Measurements from ENCODE around the gene KNG1.
A peak's percentile ranks its signal among the peaks of the same experiment; 100 is the strongest.

KNG1 gene

DNA sequence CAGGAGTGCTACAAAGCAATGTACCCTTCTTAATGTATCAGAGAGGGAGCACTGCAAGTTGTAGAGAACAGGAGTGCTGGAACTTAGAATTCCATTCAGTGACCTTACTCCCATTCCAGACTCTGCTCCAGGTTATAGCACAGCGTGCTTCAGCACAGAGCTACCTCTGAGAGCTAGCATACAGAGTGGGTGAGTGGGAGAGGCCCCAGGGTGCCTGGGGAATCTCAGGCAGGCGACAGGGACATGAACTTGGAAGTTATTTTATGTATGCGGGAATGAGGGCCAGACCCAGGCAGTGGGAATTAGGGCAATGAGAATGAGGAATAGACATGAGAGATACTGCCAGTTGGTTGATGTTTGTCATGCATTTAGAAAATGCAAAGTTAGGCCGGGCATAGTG, 3.7 kb upstream of the KNG1 start:
- no peak for DNase-seq

DNA sequence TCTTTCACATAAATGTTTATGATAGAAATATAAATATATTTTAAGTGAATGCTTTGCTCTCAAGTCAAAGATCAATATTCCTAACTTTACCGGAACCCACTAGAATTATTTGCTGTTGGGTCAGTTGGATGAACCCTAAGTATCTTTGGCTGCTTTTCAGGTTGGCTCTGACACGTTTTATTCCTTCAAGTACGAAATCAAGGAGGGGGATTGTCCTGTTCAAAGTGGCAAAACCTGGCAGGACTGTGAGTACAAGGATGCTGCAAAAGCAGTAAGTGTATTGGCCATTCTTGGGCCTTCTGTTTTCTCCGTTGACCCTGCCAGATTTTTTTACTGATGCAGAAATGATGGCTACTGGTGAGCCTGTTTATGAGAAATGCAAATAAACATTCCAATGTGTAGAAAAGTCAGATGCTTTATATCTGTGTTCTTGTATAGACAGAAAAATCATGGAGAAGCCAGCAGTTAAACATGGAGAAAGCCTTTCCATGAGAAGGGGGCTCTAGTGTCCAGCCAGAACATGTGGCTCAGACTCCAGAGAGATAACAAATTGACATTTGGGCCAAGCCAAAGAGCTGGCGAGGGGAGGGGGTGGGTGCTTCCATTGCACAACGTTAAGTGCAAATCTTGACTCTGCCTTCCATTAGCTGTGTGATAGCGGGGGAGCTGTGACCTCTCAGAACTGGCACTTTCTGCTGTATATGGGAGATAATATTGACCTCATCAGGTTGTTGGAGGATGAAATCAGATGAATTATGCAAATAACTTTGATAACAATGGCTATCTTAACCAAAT, 3.0 kb downstream of the KNG1 start:
- DNase-seq = no peak

GRCh38 chr3:186722457-186722856, 5.3 kb downstream of the KNG1 start:
- DNase-seq = no peak

DNA sequence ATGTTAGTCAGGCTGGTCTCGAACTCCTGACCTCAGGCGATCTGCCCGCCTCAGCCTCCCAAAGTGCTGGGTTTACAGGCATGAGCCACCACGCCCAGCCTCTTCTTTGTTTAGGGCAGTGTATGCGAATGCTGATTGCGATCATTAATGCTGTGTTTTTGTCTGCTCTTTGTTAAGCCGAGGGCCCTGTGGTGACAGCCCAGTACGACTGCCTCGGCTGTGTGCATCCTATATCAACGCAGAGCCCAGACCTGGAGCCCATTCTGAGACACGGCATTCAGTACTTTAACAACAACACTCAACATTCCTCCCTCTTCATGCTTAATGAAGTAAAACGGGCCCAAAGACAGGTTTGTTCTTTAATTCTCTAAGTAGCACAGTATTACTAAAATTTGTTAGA, 7.8 kb downstream of the KNG1 start:
- no peak for DNase-seq

DNA sequence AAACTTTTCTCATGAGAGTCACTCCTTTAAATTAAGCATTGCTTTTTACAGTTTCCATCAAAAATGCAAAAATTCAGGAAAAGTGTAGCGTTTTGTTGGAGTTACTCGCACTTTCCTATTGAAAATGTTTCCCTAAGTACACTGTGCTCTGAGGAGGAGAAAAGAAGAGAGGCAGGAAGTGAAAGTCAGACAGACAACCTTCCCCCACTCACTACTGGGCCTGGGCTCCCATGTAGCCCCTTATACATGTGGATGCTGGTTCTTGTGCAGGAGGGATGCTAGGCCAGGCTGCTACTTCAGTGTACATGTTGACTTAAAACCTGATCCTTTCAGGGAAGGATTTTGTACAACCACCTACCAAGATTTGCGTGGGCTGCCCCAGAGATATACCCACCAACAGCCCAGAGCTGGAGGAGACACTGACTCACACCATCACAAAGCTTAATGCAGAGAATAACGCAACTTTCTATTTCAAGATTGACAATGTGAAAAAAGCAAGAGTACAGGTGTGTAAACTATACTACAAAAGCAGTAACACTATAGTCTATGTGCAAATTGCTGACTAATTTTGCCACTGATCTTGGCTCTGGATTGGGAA, 15.1 kb downstream of the KNG1 start:
- no peak for DNase-seq

DNA sequence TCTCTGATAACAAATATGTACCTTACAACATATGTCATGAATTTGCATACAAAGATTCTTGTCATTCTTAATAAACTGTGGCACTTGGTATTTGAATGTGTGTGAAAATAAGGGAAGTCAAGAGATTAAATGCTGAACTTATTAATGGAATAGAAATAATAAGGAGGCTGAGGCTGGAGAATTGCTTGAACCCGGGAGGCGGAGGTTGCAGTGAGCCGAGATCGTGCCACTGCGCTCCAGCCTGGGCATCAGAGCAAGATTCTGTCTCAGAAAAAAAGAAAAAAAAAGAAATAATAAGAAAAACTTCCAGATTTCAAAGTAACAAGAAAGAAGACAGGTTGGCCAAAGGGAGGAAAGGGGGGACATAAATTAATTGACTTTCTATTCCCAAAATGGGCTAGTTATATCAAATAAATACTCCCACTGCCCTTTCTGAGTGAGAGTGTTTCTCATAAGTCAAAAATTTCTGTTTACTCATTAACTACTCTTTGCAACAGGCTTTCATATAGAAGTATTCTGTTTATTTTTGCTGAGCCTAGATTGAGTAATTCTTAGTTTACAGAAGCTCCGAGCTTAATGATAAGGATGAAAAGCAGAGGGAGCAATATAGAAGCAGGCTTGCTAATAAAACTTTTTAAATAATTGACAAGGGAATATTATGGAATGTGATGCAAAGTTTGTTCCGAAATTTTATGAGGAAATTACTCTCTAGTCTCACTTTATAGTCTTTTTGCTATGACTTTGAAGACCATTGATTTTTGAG, 25.6 kb downstream of the KNG1 start:
- no peak for DNase-seq

DNA sequence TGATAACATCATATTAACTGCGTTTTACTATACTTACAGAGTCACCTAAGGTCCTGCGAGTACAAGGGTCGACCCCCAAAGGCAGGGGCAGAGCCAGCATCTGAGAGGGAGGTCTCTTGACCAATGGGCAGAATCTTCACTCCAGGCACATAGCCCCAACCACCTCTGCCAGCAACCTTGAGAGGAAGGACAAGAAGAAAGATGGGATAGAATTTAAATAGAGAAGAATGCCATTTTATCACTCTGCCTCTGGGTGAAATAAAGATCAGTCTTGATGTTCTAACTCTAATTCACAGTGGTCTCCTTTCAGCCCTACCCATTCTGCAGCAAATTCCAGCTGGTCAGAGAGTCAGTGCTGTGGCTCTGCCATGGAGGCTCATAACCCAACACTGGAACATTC, 26.5 kb downstream of the KNG1 start:
- DNase-seq = no peak

DNA sequence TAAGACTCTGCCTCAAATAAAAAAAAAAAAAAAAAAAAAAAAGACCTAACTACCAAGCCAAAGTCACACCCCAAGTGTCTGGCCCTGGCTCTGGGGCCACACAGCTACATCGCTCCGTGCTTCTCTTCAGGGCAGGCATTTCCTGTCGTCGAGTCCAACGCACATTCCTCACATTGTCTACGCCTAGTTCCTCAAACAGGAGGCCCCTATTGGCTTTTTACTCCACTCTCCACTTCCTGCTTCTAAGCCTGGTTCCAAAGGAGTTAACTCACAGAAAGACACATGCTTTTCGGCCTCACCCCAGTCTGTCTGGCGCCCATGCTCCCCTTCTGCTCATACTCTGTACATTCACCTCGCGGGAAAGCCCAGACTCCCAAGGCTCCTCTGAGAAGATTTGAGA, 28.8 kb downstream of the KNG1 start:
- DNase-seq = no peak

DNA sequence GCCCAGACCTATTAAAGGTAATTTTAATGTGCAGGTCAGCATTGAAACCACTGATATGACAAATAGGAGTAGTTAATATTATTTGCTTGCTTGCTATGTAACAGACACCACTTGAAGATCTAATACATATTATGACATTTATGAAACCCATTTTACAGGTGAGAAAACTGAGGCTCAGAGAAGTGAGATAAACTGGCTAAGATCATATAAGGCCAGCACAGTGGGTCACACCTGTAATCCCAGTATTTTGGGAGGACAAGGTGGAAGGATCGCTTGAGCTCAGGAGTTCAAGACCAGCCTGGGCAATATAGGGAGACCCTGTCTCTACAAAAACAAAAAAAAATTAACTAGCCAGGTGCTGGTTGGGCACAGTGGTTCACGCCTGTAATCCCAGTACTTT, 33.2 kb downstream of the KNG1 start:
- DNase-seq = no peak

DNA sequence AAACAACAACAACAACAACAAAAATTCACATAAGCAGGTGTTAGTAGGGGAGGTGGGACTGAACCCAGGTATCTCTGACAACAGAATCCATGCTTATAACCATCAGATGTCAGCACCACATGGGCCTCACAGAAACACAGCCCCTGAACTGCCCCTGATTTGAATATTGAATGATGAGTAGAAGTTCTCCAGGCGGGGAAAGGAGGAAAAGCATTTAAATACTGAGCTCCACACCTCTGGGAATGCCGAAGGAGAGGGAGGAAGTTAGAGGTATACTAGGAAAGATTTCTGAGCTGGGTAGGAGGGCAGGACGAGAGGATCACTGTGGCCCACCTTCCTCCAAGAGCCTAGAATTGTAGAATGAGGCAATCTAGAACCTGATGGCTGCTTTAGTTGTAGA, 34.3 kb downstream of the KNG1 start:
- no peak for DNase-seq

DNA sequence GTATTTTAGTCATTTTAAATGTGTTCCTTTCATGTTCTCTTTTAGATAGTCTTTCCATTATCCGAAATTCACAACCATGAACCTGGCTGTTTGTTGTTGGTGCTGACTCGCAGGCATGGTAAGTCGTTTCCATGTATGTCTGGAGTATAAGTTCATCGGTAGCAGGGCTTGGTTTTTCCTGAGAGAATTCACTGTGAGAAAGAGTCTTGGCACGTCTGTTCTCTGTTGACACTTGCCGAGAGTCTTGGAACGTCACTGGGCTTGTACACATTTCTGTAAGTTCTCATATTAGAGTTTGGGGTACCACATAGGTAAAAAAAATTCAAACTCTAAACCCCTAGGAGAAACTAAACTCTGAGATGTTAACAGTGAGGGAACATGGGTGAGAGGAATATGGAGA, 36.8 kb downstream of the KNG1 start:
- no peak for DNase-seq

- no peak for DNase-seq
Measured at GRCh38 chr3:186754871-186755270, 37.7 kb downstream of the KNG1 start.

- DNase-seq = no peak
Measured at GRCh38 chr3:186757214-186757613, 40.1 kb downstream of the KNG1 start.

DNA sequence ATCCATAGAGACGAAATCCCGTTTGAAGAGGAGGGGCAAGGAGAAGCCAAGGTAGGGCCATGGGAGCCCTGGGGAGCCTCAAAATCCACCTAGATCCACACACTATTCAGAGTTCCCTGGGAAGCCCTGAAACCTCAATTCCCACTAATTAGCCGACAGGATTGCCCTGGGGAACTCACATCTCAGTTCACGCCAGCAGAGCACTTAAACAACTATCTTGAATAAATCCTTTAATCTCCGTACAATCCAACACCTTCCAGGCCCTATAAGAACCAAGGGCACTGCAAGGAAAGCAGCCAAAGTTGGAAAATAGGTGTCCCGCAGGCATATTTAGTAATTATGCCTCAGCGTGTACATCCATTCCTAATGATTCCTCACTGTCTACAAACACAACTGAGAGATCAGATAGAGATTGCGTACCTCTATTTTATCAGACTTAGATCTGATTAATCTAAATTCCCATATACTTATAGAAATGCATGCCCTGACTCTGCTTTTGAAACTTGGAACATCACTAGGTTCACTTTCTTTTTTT, 40.6 kb downstream of the KNG1 start:
- no peak for DNase-seq

GRCh38 chr3:186759231-186759930, 42.2 kb downstream of the KNG1 start:
- no peak for DNase-seq

DNA sequence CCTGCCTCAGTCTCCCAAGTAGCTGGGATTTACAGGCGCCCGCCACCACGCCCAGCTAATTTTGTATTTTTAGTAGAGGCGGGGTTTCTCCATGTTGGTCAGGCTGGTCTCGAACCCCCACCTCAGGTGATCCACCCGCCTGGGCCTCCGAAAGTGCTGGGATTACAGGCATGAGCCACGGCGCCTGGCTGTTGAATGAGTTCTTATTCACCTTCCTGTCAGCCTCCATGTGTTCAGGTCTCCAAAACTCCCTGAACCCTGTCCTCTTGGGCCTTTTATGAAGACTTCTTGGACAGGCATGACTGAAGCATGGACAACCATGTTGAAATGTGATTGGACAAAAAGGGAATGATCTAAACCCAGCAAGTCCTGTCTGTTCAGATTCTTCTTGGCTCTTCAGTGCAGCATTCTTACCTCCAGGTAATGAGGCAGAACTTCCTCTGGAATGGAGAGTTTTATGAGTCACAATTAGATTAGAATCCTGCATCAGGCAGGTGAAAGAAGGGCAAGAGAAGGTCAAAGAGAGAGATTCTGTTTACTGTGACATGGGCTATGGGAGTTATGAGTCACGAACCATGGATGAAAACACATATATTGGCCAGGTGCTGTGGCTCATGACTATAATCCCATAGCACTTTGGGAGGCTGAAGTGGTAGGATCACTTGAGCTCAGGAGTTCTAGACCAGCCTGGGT, 43.1 kb downstream of the KNG1 start:
- peak; percentile 5 for DNase-seq

DNA sequence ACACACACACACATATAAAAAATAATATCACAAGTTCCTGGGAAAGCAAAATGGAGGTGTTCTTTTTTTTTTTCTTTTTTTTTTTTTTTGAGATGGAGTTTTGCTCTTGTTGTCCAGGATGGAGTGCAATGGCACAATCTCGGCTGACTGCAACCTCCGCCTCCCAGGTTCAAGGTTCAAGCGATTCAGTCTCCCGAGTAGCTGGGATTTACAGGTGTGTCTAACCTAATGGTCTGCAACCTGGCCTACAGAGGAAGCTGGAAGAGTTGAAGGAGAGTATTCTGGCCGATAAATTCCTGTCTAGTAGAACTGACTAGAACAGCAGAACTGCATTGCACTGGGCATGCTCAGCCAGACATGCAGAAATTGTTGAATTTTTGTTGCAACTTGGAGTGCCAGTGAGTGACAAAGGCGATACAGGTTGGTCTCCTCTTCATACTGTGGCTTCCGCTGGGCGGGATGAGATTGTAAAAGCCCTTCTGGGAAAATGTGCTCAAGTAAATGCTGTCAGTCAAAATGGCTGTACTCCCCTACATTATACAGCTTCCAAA, 43.8 kb downstream of the KNG1 start:
- no peak for DNase-seq

- DNase-seq = no peak
Measured at GRCh38 chr3:186772281-186772694, 55.1 kb downstream of the KNG1 start.

DNA sequence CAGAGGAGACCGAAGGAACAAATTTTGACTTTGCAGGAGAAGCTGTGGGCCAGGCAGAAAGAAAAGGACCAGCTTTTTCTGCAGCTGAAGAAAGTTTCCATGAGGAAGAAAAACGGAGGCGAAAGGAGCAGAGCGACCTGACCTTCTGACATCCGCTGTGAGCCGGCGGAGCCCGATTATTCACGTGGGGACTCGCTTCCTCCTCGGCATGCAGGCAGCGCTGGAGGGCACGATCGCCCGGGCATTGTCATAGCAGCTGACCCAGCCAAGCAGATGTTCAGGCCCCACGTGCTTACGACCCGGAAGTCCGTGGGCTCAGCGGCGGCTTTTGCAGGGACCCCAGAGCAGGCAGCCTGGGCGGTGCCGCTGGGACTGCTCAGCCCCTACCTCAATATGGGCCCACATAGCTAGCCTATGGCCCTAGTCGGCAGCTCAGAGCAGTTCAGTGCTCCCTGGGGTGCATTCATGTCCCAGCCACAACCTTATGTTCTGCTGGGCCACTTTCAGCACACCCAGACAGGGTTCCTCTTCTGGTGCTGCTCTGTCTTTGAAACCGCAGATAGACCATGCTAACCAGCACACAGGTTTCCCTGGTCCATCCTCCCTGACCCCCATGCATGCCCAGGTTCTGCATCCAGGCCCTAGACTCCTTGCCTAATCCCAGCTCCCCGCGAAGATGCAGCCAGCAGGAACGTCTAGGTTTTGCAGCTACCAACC, 55.7 kb downstream of the KNG1 start:
- no peak for DNase-seq

DNA sequence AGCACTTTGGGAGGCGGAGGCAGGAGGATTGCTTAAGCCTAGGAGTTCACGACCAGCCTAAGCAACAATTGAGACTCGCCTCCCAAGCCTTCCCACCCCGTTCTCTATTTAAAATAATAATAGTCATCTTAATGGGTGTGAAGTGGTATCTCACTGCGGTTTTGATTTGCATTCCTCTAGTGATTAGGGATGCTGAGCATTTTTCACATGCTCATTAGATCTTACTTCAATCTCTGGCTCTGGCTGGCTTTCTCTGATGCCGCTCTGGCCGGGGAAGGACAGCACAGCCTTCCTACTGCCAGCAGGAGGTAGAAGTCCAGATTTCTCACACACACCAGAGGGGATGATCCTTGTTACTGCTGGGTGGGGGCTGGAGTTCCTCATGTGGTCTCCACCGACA, 58.8 kb downstream of the KNG1 start:
- no peak for DNase-seq

GRCh38 chr3:186779204-186779603, 62.0 kb downstream of the KNG1 start:
- DNase-seq = no peak

Measured in NCI-H510A treated with DMSO at 0.1 percent for 48 hours (cell line).